Ishikawa (cell line): ENCODE measurements around the gene SLC44A4.

Source experiments
- CEBPB ChIP-seq: IDR thresholded peaks from 2 replicates; pipeline ENCODE4 v1.6.1; 2012
- CREB1 ChIP-seq: IDR thresholded peaks from 2 replicates; pipeline ENCODE4 v1.6.1; 2012; ENCODE audit warnings: low read depth
- EP300 ChIP-seq: IDR thresholded peaks from 2 replicates; pipeline ENCODE4 v1.6.1; 2012; ENCODE audit warnings: borderline replicate concordance
- FOXM1 ChIP-seq: IDR thresholded peaks from 2 replicates; pipeline ENCODE4 v1.6.1; 2012; ENCODE audit warnings: low read depth, borderline replicate concordance
- MAX ChIP-seq: IDR thresholded peaks from 2 replicates; pipeline ENCODE4 v1.6.1; 2012
- NFIC ChIP-seq: IDR thresholded peaks from 2 replicates; pipeline ENCODE4 v1.6.1; 2012
- RAD21 ChIP-seq: IDR thresholded peaks from 2 replicates; pipeline ENCODE4 v1.6.1; 2012; ENCODE audit warnings: low read depth
- REST ChIP-seq: IDR thresholded peaks from 2 replicates; pipeline ENCODE4 v1.6.1; 2012; ENCODE audit warnings: low read depth, mild to moderate bottlenecking
- TAF1 ChIP-seq: IDR thresholded peaks from 2 replicates; pipeline ENCODE4 v1.6.1; 2012; ENCODE audit warnings: low read depth, mild to moderate bottlenecking
- TCF12 ChIP-seq: IDR thresholded peaks from 2 replicates; pipeline ENCODE4 v1.6.1; 2012; ENCODE audit warnings: low read depth
- USF1 ChIP-seq: IDR thresholded peaks from 2 replicates; pipeline ENCODE4 v1.6.1; 2012
- YY1 ChIP-seq: IDR thresholded peaks from 2 replicates; pipeline ENCODE4 v1.6.1; 2012; ENCODE audit warnings: low read depth
- ZBTB7A ChIP-seq: IDR thresholded peaks from 2 replicates; pipeline ENCODE4 v1.6.1; 2012; ENCODE audit warnings: low read depth

GRCh38 chr6:31819871-31820299 lies 58.9 kb downstream of the SLC44A4 start:
- TF ChIP-seq CREB1 = no peak
- no peak for TF ChIP-seq REST
- no peak for TF ChIP-seq TCF12
- TF ChIP-seq USF1 = no peak
- no peak for TF ChIP-seq ZBTB7A
- TF ChIP-seq TAF1 = no peak
- no peak for TF ChIP-seq CEBPB
- no peak for TF ChIP-seq RAD21
- no peak for TF ChIP-seq EP300
- no peak for TF ChIP-seq YY1
- TF ChIP-seq NFIC = no peak
- TF ChIP-seq MAX = no peak
- no peak for TF ChIP-seq FOXM1
